ENCODE measurements around the gene NECAB2.

NECAB2 gene

GRCh38 chr16:84045001-84045817, 77.2 kb downstream of the NECAB2 start:
- no peak for DNase-seq (ENCODE audit: low read depth in 2 of 2)

GRCh38 chr16:84045818-84046470, 77.9 kb downstream of the NECAB2 start:
- no peak for DNase-seq (ENCODE audit: low read depth in 2 of 2)

- no peak for DNase-seq (ENCODE audit: low read depth in 2 of 2)
Observed at GRCh38 chr16:84047206-84047605, 79.2 kb downstream of the NECAB2 start.

- no peak for DNase-seq (ENCODE audit: low read depth in 2 of 2)
Observed at GRCh38 chr16:84047626-84048025, 79.6 kb downstream of the NECAB2 start.

- DNase-seq (ENCODE audit: low read depth in 2 of 2): no peak
Observed at GRCh38 chr16:84048270-84048669, 80.2 kb downstream of the NECAB2 start.

GRCh38 chr16:84048871-84049270, 80.8 kb downstream of the NECAB2 start:
- no peak for DNase-seq (ENCODE audit: low read depth in 2 of 2)

GRCh38 chr16:84049403-84050060, 81.5 kb downstream of the NECAB2 start:
- no peak for DNase-seq (ENCODE audit: low read depth in 2 of 2)

- DNase-seq (ENCODE audit: low read depth in 2 of 2): no peak
Observed at GRCh38 chr16:84050316-84050715, 82.3 kb downstream of the NECAB2 start.

- DNase-seq (ENCODE audit: low read depth in 2 of 2): no peak
Observed at GRCh38 chr16:84052071-84052622, 84.1 kb downstream of the NECAB2 start.
